Measurements from ENCODE around the gene HEXA.
A peak's percentile ranks its signal among the peaks of the same experiment; 100 is the strongest.

Gene HEXA

DNA sequence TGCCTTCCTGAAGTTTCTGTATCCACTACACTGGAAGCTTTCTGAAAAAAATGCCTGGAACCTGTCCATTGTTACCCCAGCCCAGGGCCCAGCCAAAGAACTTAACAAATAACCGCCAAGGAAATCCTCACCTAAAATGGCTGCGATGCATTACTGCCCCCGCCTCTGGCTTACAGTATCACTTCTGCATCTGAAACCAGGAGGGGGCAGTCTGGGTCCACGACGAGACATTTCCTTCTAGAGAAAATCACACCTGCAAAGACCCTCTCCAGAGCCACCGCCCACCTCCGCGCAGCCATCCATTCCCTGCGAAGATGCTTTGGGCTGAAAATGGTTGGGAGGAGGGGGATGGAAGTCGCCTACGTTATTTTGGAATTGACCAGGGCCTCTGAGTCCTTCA lies 33.4 kb downstream of the HEXA start:
- TF ChIP-seq, protein P1, sequence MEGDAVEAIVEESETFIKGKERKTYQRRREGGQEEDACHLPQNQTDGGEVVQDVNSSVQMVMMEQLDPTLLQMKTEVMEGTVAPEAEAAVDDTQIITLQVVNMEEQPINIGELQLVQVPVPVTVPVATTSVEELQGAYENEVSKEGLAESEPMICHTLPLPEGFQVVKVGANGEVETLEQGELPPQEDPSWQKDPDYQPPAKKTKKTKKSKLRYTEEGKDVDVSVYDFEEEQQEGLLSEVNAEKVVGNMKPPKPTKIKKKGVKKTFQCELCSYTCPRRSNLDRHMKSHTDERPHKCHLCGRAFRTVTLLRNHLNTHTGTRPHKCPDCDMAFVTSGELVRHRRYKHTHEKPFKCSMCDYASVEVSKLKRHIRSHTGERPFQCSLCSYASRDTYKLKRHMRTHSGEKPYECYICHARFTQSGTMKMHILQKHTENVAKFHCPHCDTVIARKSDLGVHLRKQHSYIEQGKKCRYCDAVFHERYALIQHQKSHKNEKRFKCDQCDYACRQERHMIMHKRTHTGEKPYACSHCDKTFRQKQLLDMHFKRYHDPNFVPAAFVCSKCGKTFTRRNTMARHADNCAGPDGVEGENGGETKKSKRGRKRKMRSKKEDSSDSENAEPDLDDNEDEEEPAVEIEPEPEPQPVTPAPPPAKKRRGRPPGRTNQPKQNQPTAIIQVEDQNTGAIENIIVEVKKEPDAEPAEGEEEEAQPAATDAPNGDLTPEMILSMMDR (IDR thresholded peaks at IDR 0.05; ENCODE audit: low read depth, low read length, missing control alignments) = peak; percentile 67
- Histone ChIP-seq H3K4me3 (ENCODE audit: low read depth, low read length) (no peak overlapping the region), H3K27ac (no peak overlapping the region), H3K27me3 (replicated peaks) (no peaks in the 10 kb centered on the region), H3K36me3 (replicated peaks) (peaks cover 3% of the 10 kb centered on the region)
- peak; percentile 16 for DNase-seq
- in situ Hi-C loops (cut with HindIII; ENCODE audit: low pct_ligation_motif_present, low sequenced_read_pairs) = no loop called here

DNA sequence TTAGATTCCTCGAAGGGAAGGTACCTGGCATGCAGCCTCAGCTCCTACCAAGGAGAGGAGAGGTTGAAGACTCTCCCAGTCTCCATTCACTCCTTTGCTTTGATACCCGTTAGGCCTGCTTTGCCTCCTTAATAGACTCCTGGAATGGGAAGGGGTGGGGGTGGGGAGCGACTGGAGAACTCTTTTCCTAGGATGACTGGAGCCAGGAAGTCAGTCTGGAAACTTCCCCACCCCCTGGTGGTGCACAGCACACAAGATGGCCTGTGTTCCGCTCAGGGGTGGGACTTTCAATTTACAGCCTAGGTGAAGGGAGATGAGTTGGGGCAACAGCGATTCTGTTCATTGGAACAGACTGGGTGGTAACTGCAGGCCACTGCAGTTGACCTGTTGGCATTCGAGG lies 34.5 kb downstream of the HEXA start:
- H3K36me3 ChIP-seq (replicated peaks) = peaks cover 3% of the 10 kb centered on the region
- H3K27ac ChIP-seq = no peak overlapping the region
- no peak for DNase-seq
- H3K27me3 ChIP-seq (replicated peaks) = no peaks in the 10 kb centered on the region
- in situ Hi-C loops (cut with HindIII; ENCODE audit: low pct_ligation_motif_present, low sequenced_read_pairs) = no loop called here
- TF ChIP-seq, protein P1 (IDR thresholded peaks at IDR 0.05; ENCODE audit: low read depth, low read length, missing control alignments) = peak; percentile 56
- no peak overlapping the region for H3K4me3 ChIP-seq (ENCODE audit: low read depth, low read length)

DNA sequence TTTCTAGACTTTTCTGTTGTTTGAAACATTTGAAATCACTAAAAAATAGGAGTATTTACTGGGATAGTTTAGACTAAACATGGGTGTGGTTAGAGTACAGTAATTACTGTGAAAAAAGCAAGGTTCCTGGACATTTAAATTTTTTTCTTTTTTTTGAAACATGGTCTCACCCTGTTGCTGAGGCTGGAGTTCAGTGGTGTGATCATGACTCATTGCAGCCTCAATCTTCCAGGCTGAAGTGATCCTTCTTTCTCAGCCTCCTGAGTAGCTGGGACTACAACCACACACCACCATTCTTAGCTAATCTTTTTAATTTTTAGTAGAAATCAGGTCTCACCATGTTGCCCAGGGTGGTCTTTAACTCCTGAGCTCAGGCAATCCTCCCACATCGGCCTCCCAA lies 35.4 kb downstream of the HEXA start:
- Histone ChIP-seq H3K27ac (peak overlapping the region; percentile 75), H3K27me3 (replicated peaks) (no peaks in the 10 kb centered on the region), H3K4me3 (ENCODE audit: low read depth, low read length) (no peak overlapping the region), H3K36me3 (replicated peaks) (peaks cover 1% of the 10 kb centered on the region)
- TF ChIP-seq, protein P1 (IDR thresholded peaks at IDR 0.05; ENCODE audit: low read depth, low read length, missing control alignments) = no peak
- in situ Hi-C loops (cut with HindIII; ENCODE audit: low pct_ligation_motif_present, low sequenced_read_pairs) = no loop called here
- no peak for DNase-seq

DNA sequence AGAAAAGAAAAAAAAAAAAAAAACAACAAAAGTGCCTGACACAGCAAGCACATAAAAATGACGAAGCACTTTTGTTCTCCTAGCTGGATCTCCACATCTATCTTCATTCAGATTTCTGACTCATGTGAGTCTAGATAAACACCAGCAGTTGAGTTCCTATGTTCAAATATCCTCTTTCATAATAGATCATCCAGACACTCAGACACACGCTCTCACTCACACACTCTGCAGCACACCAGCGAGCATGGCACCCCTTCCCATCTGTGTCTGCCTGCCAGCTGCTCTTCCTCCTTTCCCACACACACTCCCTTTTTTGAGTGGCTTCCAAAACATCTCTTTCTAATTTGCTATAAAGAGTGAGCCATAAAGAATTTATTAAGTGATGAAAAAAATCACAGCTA lies 36.0 kb downstream of the HEXA start:
- Histone ChIP-seq H3K27me3 (replicated peaks) (no peaks in the 10 kb centered on the region), H3K4me3 (ENCODE audit: low read depth, low read length) (no peak overlapping the region), H3K36me3 (replicated peaks) (no peaks in the 10 kb centered on the region), H3K27ac (peak overlapping the region; percentile 75)
- peak; percentile 82 for DNase-seq
- in situ Hi-C loops (cut with HindIII; ENCODE audit: low pct_ligation_motif_present, low sequenced_read_pairs) = no loop called here
- TF ChIP-seq, protein P1 (IDR thresholded peaks at IDR 0.05; ENCODE audit: low read depth, low read length, missing control alignments) = peak; percentile 16

DNA sequence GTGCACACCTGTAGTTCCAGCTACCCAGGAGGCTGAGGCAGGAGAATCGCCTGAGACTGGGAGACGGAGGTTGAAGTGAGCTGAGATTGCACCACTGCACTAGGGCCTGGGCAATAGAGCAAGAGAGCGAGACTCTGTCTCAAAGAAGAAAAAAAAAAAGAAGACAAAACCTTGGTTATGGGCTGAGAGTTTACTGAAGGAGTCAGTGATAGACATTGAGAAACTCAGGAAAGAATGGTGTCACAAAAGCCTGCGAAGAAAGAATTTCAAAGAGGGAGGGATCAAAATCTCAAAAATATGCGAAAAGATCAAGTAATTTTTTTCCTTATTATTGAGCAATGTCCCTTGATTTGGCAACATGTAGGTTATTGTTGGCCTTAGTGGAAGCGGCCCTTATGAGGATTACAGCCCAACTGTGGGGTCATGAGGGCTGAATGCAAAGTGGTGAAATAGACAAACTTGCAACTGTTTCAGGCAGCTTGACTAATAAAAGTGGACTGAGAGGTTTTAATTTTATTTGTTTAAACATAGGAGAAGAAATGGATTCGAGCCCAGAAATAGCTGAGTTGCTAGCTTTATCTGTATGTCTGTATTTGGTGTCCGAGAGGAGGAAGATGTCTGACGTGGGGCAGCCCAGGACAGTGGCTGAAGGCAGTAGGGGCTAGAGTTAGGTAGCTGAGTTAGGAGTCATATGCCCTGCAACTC lies 37.0 kb downstream of the HEXA start:
- no peak for DNase-seq
- in situ Hi-C loops (cut with HindIII; ENCODE audit: low pct_ligation_motif_present, low sequenced_read_pairs) = no loop called here
- Histone ChIP-seq H3K27ac (peak overlapping the region; percentile 75), H3K4me3 (ENCODE audit: low read depth, low read length) (no peak overlapping the region), H3K27me3 (replicated peaks) (no peaks in the 10 kb centered on the region), H3K36me3 (replicated peaks) (no peaks in the 10 kb centered on the region)
- TF ChIP-seq, protein P1 (IDR thresholded peaks at IDR 0.05; ENCODE audit: low read depth, low read length, missing control alignments) = no peak

DNA sequence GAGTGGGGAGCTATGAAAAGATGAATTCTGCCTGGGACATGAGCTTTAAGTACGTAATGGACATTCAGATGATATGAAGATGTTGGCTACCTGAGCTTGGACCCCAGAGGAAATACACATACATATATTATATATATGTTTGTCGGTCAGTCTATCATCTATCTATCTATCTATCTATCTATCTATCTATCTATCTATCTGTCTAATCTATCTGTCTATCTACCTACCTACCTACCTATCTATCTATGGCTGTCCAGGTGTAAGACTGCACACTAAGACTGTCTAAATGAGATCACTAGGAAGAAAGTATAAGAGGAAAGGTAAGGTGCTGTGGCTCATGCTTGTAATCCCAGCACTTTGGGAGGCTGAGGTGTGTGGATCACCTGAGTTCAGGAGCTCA lies 37.7 kb downstream of the HEXA start:
- H3K36me3 ChIP-seq (replicated peaks) = no peaks in the 10 kb centered on the region
- no peaks in the 10 kb centered on the region for H3K27me3 ChIP-seq (replicated peaks)
- H3K4me3 ChIP-seq (ENCODE audit: low read depth, low read length) = no peak overlapping the region
- TF ChIP-seq, protein P1 (IDR thresholded peaks at IDR 0.05; ENCODE audit: low read depth, low read length, missing control alignments) = no peak
- no peak for DNase-seq
- H3K27ac ChIP-seq = no peak overlapping the region
- in situ Hi-C loops (cut with HindIII; ENCODE audit: low pct_ligation_motif_present, low sequenced_read_pairs) = no loop called here

Data from brain microvascular endothelial cell (primary cell).